ENCODE measurements around the gene TPP1.

Gene TPP1

DNA sequence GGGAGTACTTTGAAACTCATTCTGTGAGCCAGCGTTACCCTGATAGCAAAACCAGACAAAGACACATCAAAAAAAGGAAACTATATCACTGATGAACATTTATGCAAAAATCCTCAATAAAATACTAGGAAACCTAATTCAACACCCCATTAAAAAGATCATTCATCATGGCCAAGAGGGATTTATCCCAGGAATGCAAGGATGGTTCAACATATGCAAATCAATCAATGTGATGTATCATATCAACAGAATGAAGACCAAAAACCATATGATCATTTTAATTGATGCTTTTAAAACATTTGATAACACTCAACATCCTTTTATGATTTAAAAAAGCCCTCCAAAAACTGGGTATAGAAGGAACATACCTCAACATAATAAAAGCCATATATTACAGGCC, 35.6 kb downstream of the TPP1 start:
- no peak for DNase-seq

DNA sequence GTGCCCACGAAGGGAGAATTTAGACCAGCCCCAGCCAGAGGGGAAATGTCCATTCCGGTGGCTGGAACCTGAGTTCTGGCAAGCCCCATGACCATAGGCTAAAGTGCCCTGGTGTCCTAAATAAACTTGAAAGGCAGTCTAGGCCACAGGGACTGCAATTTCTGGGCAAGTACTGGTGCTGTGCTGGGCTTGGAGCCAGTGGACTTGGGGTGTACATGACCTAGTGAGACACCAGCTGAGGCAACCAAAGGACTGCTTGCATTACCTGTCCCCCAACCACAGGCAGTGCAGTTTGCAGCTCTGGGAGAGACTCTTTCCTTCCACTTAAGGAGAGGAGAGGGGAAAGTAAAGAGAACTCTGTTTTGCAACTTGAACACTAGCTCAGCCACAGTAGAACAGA, 39.5 kb downstream of the TPP1 start:
- DNase-seq = no peak

DNA sequence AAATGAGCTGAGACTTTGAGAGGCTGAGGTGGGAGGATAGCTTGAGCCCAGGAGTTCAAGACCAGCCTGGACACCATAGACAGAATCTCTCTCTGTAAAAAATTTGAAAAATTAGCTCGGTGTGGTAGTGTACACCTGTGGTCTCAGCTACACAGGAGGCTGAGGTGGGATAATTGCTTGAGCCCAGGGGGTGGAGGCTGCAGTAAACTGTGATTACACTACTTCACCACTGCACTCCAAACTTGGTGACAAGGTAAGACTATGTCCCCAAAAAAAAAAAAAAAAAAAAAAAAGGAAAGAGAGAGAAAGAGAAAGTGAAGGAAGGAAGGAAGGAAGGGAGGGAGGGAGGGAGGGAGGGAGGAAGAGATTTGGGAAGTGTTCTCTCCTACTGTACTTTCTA, 41.1 kb downstream of the TPP1 start:
- no peak for DNase-seq

DNA sequence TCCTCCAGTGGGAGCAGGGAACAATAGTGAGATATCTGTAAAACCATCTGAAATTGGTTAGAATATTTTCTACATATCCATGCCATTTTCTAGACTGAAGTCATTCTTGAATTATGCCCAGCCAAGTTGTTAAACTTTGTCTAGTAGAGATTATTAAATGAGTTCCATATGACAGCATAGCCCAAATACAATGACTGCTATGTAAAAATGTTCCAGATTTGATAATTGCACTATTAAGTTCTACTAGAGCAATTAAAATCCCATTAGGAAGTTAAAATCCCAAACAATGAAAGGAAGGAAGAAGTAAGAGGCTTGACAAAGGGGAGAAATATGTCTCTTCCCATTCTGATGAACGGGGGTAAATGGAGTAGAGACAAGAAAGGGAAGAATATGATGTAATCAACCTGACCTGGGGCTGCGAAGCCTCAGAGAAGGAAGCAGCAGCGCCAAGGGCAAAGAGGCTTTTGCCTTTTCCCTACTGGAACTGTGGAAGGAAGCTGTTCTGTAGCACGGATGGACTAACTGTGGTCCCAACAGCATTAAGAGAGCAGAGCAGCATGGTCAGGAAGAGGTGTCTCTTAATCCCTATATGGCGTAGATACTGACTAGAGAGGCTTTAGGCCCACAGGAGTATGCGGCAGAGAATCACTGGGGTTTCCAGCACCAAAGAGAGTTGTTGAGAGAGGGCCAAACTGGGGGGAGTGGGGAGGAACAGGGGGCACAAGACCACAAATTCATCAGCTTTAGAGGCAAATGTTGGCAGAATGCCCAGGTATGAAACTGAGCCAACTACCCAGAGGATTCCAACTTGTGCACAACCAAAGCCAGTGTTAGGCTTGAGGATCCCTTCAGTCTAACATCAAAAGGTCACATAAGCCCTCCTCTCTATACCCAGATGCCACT, 42.5 kb downstream of the TPP1 start:
- DNase-seq = peak; percentile 74

DNA sequence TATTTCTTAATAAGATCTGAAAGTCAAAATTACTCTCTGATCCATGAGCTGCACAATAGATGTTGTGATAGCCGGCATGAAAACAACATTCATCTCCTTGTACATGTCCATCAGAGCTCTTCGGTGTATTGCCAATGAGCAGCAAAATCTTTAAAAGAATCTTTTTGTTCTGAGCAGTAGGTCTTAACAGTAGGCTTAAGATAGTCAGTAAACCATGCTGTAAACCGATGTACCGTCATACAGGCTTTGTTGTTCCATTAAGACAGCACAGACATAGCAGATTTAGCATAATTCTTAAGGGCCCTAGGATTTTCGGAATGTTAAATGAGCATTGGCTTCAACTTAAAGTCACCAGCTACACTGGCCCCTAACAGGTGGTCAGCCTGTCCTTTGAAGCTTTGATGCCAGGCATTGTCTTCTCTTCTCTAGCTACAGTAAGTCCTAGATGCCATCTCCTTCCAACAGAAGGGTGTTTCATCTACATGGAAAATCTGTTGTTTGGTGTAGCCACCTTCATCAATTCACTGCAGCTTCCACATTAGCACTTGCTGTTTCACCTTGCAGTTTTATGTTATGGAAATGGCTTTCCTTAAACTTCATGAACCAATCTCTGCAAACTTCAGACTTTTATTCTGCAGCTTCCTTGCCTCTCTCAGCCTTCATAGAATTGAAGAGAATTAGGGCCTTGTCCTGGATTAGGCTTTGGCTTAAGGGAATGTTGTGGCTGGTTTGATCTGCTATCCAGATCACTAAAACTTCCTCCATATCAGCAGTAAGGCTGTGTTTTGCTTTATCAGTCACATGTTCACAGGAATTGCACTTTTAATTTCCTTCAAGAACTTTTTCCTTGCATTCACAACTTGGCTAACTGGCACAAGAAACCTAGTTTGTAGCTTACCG, 44.2 kb downstream of the TPP1 start:
- DNase-seq = no peak

DNA sequence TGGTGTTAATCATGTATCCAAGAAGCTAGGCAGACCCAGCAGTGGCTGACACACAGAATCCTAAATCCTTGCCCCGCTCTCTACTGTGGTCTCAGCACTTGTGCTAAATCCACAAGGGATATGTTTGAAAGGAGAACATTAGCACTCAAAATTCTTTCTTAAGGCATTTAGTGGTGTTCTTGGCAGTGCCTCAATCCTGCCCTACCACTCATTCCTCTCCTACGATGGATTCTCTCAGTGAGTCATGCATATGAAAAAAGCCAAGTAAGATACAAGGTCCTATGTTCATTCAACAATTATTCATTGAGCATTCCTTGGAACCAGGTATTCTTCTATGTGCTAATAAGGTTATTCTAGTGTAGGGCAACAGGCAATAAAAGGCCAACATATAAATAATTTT, 47.0 kb downstream of the TPP1 start:
- no peak for DNase-seq

DNA sequence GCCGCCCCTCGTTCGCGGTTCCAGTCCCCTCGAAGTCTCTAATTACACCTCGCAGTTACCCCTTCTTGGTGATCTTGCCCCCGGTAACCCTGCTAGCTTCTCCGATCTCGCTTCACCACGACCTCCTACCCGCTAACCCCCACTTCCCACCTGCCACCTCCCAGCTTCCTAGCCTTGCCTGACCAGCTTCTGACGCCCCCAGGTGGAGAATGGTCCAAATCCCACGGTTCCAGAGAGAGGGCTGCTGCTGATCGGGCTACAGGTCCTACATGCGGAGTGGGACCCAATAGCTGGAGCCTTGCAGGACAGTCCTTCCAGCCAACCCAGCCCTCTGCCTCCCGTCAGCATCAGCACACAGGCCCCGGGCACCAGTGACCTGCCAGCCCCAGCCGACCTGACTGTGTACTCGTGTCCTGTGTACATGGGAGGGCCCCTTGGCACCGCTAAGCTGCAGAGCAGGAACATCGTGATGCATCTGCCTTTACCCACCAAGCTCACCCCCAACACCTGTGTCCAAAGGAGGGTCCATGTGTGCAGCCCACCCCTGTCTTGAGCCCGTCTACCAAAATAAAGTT, 47.7 kb downstream of the TPP1 start:
- no peak for DNase-seq

DNA sequence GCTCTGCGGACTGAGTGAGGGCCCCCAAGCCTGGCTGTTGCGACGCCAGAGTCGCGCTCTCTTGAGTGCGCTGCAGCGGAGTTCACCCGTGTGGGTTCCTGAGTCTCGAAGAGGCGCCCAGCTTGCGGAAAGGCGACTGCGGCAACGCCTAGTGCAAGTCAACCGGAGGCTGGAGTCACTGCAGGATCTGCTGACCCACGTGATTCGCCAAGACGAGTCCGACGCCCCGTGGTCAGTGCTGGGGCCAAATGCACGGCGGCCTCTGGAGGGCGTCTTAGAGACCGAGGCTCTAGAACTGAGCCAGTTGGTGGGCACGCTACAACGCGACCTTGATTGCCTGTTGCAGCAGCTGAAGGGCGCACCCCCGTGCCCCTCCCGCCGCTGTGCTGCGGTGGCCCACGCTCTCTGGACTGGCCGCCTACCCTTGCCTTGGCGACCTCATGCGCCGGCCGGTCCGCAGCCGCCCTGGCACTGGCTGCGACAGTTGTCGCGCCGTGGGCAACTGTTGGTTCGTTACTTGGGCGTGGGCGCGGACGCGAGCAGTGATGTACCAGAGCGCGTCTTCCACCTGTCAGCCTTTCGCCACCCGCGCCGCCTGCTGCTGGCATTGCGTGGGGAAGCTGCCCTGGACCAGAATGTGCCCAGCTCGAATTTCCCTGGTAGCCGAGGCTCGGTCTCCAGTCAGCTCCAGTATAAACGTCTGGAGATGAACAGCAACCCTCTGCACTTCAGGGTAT, 48.4 kb downstream of the TPP1 start:
- no peak for DNase-seq

DNA sequence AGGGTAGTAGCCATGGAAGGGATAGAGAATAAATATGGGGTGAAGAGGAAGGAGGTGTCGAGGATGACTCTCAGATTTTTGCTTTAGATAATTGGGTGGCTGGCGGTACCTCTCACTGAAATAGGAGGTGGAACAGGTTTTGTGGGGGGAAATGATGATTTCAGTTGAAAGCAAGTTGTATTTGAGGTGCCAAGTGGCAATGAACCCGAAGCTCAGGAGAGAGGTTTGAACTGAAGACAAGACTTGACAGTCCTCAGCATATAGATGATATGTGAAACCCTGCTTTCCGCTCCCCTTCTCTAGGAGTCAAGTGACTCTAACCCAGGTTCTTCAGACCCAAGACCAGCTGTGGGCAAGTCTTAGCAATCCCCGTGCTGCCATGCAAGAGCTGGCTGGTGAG, 49.5 kb downstream of the TPP1 start:
- DNase-seq = no peak

DNA sequence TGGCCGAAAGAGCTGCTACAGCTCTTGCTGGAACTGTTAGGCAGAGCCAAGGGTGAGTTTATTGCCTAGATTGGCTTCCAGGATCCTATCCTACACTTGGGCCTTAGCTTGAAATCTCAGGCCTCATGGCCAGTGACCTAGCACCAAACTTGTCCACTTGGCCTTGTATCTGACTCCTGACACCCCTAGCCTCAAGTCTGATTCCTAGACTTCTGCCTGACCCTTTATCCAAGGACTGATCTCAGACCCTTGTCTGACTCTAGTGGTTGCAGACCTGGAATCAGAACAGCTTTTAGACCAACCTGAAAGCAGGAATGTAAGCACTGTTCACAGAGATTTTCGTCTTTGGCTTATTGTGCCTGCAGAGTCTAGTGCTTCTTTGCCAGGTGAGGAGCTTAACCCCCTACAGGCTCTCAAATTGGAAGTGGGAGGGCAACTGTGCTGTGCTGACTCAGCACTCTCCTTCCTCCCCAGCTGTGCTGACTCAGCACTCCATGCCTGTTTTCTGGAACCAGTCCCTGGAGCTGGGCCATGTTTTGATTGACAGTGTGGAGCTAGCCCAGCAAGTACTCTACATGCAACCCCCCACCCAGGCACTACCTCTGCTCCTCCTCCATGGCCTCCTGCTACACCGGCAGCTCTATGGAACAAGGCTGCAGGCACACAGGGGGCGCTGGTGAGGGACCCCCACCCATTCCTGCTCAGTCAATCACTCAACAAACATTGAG, 50.9 kb downstream of the TPP1 start:
- peak; percentile 66 for DNase-seq

DNA sequence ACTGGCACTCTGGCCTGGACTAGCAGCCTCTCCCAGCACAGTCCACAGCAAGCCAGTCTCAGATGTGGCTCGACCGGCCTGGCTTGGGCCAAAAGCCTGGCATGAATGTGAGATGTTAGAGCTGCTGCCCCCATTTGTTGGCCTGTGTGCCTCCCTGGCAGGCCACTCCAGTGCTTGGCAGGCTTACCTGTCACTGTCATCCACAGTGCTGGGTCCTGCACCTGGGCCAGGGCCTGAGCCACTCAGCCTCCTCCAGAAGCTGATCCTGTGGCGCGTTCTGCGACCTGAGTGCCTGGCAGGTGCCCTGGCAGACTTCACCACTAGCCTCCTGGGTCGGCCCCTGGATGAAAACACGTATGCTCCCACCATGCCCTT, 51.9 kb downstream of the TPP1 start:
- DNase-seq = no peak

DNA sequence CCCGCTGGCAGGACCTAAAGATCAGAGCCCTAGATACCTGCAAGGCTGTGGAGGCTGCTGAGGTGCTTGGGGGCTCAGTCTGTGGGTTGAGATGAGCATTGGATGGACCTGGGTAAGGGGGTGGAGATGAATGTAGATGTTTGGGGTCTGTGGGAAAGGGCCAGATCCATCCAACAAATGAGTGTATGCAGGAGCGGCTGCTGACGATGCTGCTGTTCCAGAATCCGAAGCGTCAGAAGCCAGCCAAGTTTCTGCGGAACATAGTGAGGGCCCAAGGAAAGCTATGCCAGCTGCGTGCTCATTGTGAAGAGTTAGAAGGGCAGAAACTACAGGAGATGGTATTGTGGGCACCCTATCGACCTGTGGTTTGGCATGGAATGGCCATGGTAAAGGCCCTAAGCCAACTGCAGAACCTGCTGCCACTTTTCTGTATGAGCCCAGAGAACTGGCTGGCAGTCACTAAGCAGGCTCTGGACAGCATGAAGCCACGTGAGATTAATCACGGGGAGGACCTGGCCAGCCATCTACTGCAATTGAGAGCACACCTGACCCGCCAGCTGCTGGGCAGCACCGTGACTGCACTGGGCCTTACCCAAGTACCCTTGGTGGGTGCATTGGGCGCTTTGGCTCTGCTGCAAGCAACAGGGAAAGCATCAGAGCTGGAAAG, 52.4 kb downstream of the TPP1 start:
- DNase-seq = no peak

DNA sequence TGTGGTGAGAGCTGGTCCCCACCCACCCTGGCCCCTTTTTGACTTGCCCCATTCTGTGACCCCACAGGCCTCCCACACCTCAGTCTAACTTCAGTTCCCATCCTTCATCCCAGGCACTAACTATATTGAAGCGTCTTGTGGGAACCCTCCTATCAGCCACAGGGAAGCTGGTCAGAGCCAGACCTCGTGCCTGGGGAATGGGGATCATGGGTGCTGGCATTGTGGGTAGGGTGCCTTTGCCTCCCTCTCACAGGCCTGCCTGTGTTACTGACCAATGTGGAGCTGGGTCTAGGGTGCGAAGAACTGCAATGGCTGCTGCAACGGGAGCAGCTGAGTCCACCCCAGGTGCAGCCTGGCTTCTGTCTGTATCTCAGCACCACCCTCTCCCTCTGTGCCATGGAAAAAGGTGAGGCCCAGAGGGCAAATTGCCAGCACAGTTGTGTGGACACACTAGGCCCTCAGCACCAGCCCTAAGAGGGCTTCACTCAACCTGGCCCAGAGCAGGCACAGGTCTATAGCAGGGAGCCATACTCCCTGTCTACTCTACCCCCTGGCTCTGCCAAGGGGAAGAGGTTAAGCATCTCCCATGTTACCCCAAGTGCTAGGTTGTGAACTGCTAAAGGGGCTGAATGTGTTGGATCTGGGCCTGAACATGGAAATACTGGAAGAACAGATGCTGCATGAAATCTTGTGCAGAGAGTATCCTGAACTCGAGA, 53.1 kb downstream of the TPP1 start:
- no peak for DNase-seq

DNA sequence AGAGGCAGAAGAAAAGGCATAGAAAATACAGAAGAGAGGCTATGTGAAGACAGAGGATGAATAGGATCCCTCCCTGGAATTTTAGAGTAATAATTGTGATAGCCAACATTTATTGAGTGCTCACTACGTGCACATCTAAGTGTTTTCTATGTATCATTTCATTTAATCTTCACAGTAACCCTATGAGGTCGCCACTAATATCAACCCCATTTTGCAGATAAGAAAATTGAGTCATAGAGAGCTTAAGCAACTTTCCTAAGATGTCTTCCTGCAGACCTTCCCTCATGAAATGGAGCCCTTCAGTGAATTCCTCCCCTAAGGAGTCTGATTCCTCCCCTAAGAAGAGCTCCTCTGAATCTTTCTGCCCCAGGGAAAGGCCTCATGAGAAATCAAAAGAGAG, 53.9 kb downstream of the TPP1 start:
- DNase-seq = no peak

DNA sequence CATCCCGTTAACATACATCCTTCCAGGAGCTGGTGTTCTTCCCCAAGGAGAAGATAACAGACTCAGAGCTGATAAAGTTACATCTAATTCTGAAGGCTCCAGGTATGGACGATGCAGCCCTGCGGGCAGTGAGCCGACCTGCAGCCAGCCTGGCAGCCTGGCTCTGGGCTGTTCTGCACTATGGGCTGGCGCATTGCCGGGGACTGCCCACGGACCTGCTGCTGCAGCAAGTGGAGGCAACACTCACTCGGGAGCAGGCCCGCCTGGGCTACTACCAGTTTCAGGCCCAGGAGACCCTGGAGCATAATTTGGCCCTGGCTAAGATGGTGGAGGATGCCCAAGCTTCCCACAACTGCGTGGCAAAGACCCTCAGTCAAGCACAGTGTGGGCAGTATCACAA, 55.6 kb downstream of the TPP1 start:
- DNase-seq = no peak

DNA sequence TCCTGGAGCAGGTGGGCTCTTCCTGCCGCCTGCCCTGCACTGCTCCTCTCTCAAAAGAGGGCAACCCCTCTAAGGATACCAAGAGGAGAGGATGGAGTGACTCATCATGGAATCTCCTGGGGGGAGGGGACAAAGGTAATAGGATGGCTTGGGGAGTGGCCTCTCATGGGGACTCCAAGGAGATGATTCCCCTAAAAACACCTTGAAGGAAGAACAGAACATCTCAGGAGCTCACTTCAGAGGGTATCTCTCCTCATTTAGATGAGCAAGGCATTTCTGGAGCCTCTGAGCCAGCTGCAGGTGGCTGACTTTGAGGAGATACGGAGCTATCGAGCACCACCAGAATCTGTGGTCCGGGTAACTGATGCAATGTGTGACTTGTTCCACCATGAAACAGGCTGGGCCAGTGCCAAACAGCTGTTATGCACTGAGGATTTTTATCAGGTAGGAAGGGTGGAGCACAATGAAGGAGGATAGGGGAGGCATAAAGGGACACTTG, 56.1 kb downstream of the TPP1 start:
- no peak for DNase-seq

All from NCI-H69 (cell line).